K562 (cell line): Measurements from ENCODE around the gene NFATC2. TPM values are rescaled to one million over a fixed set of nuclear protein-coding genes. Genes with fewer than 3 reads are reported as not detected.
A peak's percentile ranks its signal among the peaks of the same experiment; 100 is the strongest.

Experiments used
- ETS1 ChIP-seq: conservative IDR thresholded peaks from 2 replicates; pipeline ENCODE4 v1.6.1; 2011; ENCODE audit warnings: low read depth, mild to moderate bottlenecking, low read length; ENCODE audit not compliant: control insufficient read depth
- HCFC1 ChIP-seq: IDR thresholded peaks from 2 replicates; pipeline ENCODE4 v1.6.1; 2012; ENCODE audit warnings: low read depth, low read length, improper control_type of control experiment
- JUNB ChIP-seq: fragments of 450-650 bp; formaldehyde crosslinking; conservative IDR thresholded peaks from 2 replicates; pipeline ENCODE4 v1.4.0; 2020; ENCODE audit warnings: mild to moderate bottlenecking
- MAX ChIP-seq: sonication (generic); formaldehyde crosslinking; IDR thresholded peaks from 2 replicates; pipeline ENCODE4 v1.9.0; 2022; ENCODE audit warnings: mild to moderate bottlenecking, missing genetic modification reagents
- MITF ChIP-seq: IDR thresholded peaks from 2 replicates; pipeline ENCODE4 v1.6.1; 2014; ENCODE audit warnings: antibody characterized with exemption
- MNT ChIP-seq, 2 experiments: fragments of 450-650 bp; conservative IDR thresholded peaks; 2 replicates each; pipeline ENCODE4 v1.6.1; 2017; ENCODE audit warnings: mild to moderate bottlenecking in 2 of 2, moderate library complexity in 2 of 2
- PBX2 ChIP-seq, 2 experiments: IDR thresholded peaks in 1 of 2; conservative IDR thresholded peaks in 1 of 2; 2 replicates each; pipeline ENCODE4 v1.6.1; 2016; ENCODE audit warnings: low read depth in 2 of 2, mild to moderate bottlenecking in 1 of 2, missing compliant biosample characterization in 1 of 2, missing genetic modification characterization in 1 of 2, moderate library complexity in 1 of 2
- PHF21A ChIP-seq: fragments of 450-650 bp; IDR thresholded peaks from 2 replicates; pipeline ENCODE4 v1.6.1; 2017; ENCODE audit warnings: low read depth, borderline replicate concordance
- PYGO2 ChIP-seq: fragments of 450-650 bp; IDR thresholded peaks from 2 replicates; pipeline ENCODE4 v1.6.1; 2016; ENCODE audit warnings: mild to moderate bottlenecking, missing genetic modification characterization, moderate library complexity, missing compliant biosample characterization
- RAD21 ChIP-seq, 2 experiments: fragments of 250-450 bp in 1 of 2; fragments of 450-650 bp in 1 of 2; sonication (Bioruptor Pico) in 1 of 2; formaldehyde crosslinking in 1 of 2; IDR thresholded peaks in 1 of 2; conservative IDR thresholded peaks in 1 of 2; 2 replicates each; pipeline versions ENCODE4 v1.4.0 to v1.8.0; 2020 to 2022; ENCODE audit warnings: mild to moderate bottlenecking in 2 of 2, moderate library complexity in 1 of 2
- RAD51 ChIP-seq: fragments of 450-650 bp; IDR thresholded peaks from 2 replicates; pipeline ENCODE4 v1.7.1; 2016; ENCODE audit warnings: low read depth, mild to moderate bottlenecking, borderline replicate concordance
- RFX7 ChIP-seq: fragments of 250-450 bp; sonication (Bioruptor Pico); IDR thresholded peaks from 2 replicates; pipeline ENCODE4 v1.5.1; 2021; ENCODE audit warnings: mild to moderate bottlenecking
- SREBF1 ChIP-seq: fragments of 150-350 bp; IDR thresholded peaks from 2 replicates; pipeline ENCODE4 v1.6.1; 2014; ENCODE audit warnings: antibody characterized with exemption, low read depth, low read length, borderline replicate concordance
- SUPT5H ChIP-seq: fragments of 450-650 bp; IDR thresholded peaks from 2 replicates; pipeline ENCODE4 v1.6.1; 2016
- USF1 ChIP-seq: sonication (generic); formaldehyde crosslinking; IDR thresholded peaks from 2 replicates; pipeline ENCODE4 v1.9.0; 2022; ENCODE audit warnings: mild to moderate bottlenecking, missing genetic modification reagents
- YY1 ChIP-seq, 3 experiments: IDR thresholded peaks; 2 replicates each; pipeline ENCODE4 v1.6.1; 2011; ENCODE audit warnings: low read length in 2 of 3, mild to moderate bottlenecking in 2 of 3, moderate library complexity in 2 of 3, borderline replicate concordance in 1 of 3, control low read depth in 1 of 3, low read depth in 1 of 3; ENCODE audit not compliant: insufficient read depth in 3 of 3, insufficient replicate concordance in 2 of 3, control insufficient read depth in 1 of 3, insufficient read length in 1 of 3; ENCODE audit errors: extremely low read depth in 1 of 3
- ZNF143 ChIP-seq: sonication (generic); formaldehyde crosslinking; IDR thresholded peaks from 2 replicates; pipeline ENCODE4 v1.9.0; 2022; ENCODE audit warnings: mild to moderate bottlenecking, missing genetic modification reagents
- ZNF197 ChIP-seq: fragments of 200-800 bp; sonication (Bioruptor generic); IDR thresholded peaks from 2 replicates; pipeline ENCODE4 v1.6.1; 2016; ENCODE audit warnings: low read depth, missing genetic modification characterization, missing compliant biosample characterization
- ZNF584 ChIP-seq: fragments of 200-800 bp; sonication (Bioruptor generic); IDR thresholded peaks from 2 replicates; pipeline ENCODE4 v1.6.1; 2016; ENCODE audit warnings: low read depth, mild to moderate bottlenecking, missing genetic modification characterization, missing compliant biosample characterization
- polyA plus RNA-seq, 8 experiments: library from polyadenylated mRNA; depleted of rRNA in 4 of 8; stranded (reverse) in 5 of 8; unstranded in 3 of 8; fragments of >200 nt; fragmentation: Nextera tagmentation in 2 of 8; fragmentation: Illumina TruSeq in 1 of 8; extraction: Ambion mirVana in 2 of 8; extraction: Trizol in 1 of 8; gene quantifications; 2 replicates each; pipeline versions ENCODE4 v1.2.1 to v1.2.3, GENCODE V29; 2011 to 2014; ENCODE audit warnings: inconsistent platforms in 1 of 8, missing spikeins in 1 of 8
- total RNA-seq, 7 experiments: library from RNA; depleted of rRNA in 6 of 7; stranded (reverse); fragments of >200 nt in 6 of 7; fragmentation: Illumina TruSeq in 2 of 7; extraction: Trizol in 2 of 7; gene quantifications; 2 replicates each; pipeline versions ENCODE4 v1.2.1 to v1.2.3, GENCODE V29; 2011 to 2021; ENCODE audit warnings: low replicate concordance in 1 of 7

The NFATC2 gene
- total and polyA plus RNA-seq, 9 of the 15 experiments (the other 6 are each of a cell fraction or from before 2014, with no cell fraction given) = 1.9 to 11.2 (median 3.0) TPM

GRCh38 chr20:51340451-51340840 is 202.1 kb downstream of the NFATC2 start (continued):
- TF ChIP-seq ZNF197 (no peak), ZNF584 (CRISPR knock-in tag) (0 out of 2 replicates have a peak, but pooled peaks have one; percentile 35), MAX (CRISPR knock-in tag) (peak; percentile 68), PHF21A (no peak), PBX2 (CRISPR knock-in tag; IDR thresholded peaks at IDR 0.05; ENCODE audit: low read depth) (peak; percentile 59; the same call in 1 of the 2 replicates), PBX2 (tag; conservative IDR thresholded peaks at IDR 0.05; ENCODE audit: low read depth) (peak; percentile 77), SREBF1 (no peak), USF1 (CRISPR knock-in tag) (peak; percentile 72), JUNB (CRISPR knock-in tag) (no peak), MITF (no peak), PYGO2 (tag) (no peak), RFX7 (CRISPR knock-in tag) (no peak), RAD51 (peak; percentile 31), ETS1 (0 out of 2 replicates have a peak, but pooled peaks have one; percentile 35), SUPT5H (no peak), YY1 (IDR thresholded peaks at IDR 0.05; ENCODE audit: borderline replicate concordance in 1 of 3, control insufficient read depth in 1 of 3, extremely low read depth in 1 of 3, insufficient read depth in 3 of 3, insufficient read length in 1 of 3, insufficient replicate concordance in 2 of 3, low read depth in 1 of 3, low read length in 2 of 3) (peak in 1 of 3 experiments; percentile 63), ZNF143 (CRISPR knock-in tag) (peak; percentile 87), HCFC1 (peak; percentile 87), MNT (conservative IDR thresholded peaks at IDR 0.05) (peak; percentile 46 to 54; a peak in 2 of 4 replicates), RAD21 (CRISPR knock-in tag; conservative IDR thresholded peaks at IDR 0.05 in 1 of 2, IDR thresholded peaks at IDR 0.05 in 1 of 2) (no peak)
